HG03045 (cell line): ENCODE results near the gene RAPGEF1.

Experiments used
- ATAC-seq: cut with Tn5 transposase; IDR thresholded peaks from one replicate; pipeline ENCODE4 v1.9.1; 2021; ENCODE audit warnings: mild to moderate bottlenecking, moderate library complexity; ENCODE audit not compliant: unreplicated experiment

Gene RAPGEF1

GRCh38 chr9:131545003-131545785 lies 194.7 kb downstream of the RAPGEF1 start, which contains the start of gene PRRT1B:
Gene PRRT1B, plus strand, starts transcription at chr9:131545523. Its CDS starts 93 bp downstream, at chr9:131545616.
- ATAC-seq = no peak

DNA sequence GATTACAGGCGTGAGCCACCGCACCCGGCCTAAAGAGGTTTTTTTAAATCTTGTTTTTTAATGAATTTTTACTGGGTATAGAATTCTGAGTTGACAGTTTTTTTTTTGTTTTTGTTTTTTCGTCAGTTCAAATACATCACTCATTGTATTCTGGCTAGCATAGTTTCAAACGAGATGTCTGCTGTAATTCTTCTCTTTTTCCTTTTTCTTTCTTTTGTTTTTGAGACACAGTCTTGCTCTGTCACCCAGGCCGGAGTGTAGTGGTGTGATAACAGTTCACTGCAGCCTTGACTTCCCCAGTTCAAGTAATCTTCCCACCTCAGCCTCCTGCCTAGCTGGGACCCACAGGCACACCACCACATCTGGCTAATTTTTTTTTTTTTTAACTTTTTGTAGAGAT lies 196.7 kb downstream of the RAPGEF1 start:
- ATAC-seq = no peak

GRCh38 chr9:131539223-131539923 lies 200.5 kb downstream of the RAPGEF1 start:
- ATAC-seq = no peak

DNA sequence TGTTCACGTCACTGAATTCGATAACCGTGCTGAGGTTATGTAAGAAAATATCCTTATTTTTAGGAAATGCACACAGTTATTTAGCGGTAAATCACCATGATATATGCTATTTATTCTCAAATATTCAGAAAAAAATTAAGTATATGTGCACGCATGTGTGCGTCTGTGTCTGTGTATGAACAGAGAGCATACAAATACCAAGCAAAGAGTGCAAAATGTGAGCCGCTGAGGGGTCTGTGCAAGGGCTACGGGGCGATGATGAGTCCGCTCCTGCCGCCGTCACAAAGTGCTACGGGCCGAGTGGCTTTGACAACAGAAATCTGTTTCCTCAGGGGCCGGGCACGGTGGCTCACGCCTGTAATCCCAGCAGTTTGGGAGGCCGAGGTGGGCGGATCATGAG lies 201.9 kb downstream of the RAPGEF1 start:
- no peak for ATAC-seq

- no peak for ATAC-seq
Observed at GRCh38 chr9:131534721-131535237, 205.1 kb downstream of the RAPGEF1 start.

DNA sequence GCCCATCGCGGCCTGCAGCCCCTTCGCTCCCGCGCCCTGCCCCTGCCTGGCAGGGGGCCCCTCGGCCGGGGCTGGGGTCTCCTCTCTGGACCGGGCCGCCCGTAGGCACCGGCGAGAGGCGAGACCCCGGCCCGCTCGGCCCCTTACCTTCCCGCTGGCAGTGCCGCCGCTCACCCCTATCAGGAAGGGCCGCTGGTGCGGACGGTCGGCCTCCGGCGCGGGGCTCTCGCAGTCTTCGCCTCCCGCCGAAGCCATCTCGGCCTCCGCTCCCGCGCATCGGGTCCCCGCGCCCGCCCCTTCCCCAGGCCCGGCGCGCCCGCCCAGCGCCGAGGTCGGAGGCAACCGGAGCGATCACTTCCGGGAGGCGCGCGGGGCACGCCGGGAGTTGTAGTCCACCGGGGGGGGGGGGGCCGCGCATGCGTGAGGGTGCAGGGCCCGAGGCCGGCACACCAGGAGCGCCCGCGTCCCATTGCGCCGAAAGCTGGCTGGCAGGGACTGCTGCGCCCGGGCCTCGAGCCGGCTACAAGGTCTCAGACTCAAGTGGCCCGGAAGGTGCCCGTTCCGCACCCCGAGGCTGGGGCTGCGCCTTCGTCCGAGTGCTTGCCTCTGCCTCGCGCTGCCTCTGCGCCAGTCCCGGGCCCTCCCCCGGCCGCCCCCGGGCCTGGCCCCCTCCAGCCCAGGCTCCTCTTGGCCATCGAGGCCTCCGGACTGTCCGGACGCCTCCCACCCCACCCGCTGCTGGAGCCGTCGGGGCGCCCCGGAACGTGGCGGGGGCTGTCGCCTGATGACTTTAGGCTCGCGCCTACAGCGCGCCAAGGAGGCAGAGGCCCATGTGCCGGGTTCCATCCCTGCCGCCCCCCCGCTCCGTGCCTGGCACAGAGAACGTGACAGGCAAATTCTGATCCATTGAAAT lies 208.7 kb downstream of the RAPGEF1 start, which contains the start of gene UCK1:
Gene UCK1, minus strand, starts transcription at position 344 of the 913 bp plus-strand sequence. Its CDS starts 89 bp downstream, at position 255.
- ATAC-seq = peak; percentile 80

DNA sequence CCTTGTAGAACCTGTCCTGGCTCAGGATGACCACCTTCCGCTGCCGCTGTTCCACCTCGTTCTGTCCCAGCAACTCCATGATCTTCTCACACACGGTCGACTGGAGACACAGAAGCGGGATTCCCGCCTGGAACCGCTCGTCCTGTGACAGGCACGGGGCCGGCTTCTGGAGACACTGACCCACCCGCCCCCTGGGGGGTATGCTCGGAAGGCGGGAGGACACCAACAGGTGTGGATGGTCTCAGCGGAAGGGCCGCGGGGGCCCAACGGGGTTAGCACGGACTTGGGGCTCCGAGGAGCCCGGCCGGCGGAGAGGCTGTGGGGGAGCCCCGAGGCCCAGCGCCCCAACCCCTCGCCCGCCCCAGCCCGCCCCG lies 209.3 kb downstream of the RAPGEF1 start:
- ATAC-seq = peak; percentile 18

DNA sequence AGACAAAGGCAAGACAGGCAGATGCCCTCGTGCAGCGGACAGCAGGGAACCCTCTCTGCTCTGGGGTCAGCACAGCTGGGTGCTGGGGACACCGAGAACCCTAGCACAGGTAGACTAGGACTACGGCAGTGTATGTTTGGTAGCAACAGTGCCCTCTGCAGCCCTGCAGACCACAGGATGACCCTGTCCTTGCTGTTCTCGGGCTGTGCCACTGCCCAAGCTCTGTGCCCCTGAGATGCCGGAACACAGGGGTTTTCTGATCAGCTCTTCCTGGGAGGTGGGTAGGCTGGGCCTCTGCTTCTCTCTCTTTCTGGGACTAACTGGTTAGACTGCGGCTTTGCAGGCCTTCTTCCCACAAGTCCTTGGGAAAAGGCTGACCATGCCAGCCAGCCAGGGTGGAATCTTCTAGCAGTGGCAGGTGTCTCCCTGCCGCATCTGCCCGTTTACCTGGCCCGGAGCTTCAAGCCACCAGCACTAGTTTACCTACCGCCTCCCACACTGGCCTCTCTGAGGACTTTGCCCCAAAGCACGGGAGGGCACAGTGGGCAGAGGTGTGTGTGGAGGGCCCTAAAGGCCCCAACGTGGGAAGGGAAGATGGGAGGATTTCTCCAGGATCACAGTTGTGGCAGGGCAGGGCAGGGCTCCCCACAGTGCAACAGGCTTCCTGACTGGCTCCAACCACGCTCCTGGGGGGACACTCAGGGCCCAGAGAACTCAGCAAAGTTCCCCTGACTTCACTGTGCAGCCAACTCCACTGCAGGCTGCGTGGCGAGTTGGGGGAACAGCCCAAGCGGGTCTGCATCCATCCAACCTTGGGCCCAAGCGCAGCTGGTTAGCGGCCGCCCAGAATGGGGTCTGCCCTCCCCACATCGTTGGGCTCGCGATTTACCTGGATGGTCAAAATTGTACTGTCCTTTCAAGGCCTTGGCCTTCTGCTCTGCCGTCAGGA lies 210.0 kb downstream of the RAPGEF1 start:
- ATAC-seq = no peak

DNA sequence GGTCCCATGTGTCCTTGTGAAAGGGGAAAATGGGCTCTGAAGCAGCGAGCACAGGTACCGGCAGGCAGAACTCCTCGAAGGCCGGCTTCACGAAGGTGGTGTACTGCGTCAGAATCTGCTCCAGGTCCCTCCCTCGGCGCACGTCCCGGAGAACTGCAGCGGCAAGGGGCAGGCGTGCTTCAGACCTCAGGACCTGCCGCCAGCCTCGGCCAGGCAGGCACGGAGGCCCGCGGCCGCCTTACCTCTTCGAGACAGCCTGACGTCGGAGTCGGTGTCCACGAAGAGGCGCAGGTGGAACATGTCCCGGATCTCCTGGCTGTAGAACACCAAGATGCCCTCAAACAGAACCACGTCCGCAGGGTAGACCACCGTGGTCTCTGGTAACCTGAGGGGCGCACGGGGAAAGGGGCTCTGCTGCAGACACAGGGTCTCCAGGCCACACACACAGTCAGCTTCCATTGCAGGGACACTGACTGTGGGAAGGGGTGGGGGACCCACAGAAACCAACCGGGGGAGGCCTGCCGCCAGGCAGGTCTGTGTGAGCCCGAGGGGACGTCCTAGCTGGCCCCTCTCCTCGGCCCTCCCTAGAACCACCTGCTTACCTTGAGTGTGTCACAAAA lies 210.9 kb downstream of the RAPGEF1 start:
- no peak for ATAC-seq

DNA sequence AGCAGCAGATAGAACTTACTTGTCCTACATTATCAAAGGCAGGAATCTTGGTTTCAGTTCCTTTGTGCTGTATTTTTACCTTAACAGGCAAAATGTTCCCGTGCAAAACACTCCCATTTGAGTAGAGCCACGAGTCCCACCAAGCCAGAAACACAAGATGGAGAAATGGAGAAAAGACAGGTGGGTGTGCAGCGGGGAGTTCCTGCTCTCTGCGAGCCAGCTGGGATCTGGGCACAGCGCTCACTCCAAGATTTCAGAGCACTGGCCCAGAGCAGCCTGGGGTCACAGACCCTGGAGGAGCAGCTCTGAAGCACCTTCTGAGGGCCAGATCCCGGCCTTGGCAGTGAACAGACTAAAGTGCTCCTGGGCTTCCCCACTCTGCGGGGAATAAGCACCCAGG lies 211.7 kb downstream of the RAPGEF1 start:
- ATAC-seq = no peak
